DOHH2 (cell line): ENCODE data around the gene BIN1.

Experiments used
- CTCF ChIP-seq: fragments of 200-600 bp; sonication (generic); IDR thresholded peaks from one replicate; pipeline ENCODE4 v1.5.1; 2014; ENCODE audit warnings: antibody characterized with exemption, mild to moderate bottlenecking, low read depth, low read length; ENCODE audit not compliant: poor library complexity, severe bottlenecking
- EZH2phosphoT487 ChIP-seq: fragments of 200-600 bp; sonication (generic); IDR thresholded peaks from 2 replicates; pipeline ENCODE4 v1.6.1; 2017; ENCODE audit warnings: borderline replicate concordance, mild to moderate bottlenecking, antibody characterized with exemption, low read length, moderate library complexity, mixed read lengths

GRCh38 chr2:127075821-127076220 is 31.1 kb downstream of the BIN1 start:
- TF ChIP-seq CTCF (no peak), EZH2phosphoT487 (no peak)
